ENCODE data around the gene PALLD.
A peak's percentile ranks its signal among the peaks of the same experiment; 100 is the strongest.

DNA sequence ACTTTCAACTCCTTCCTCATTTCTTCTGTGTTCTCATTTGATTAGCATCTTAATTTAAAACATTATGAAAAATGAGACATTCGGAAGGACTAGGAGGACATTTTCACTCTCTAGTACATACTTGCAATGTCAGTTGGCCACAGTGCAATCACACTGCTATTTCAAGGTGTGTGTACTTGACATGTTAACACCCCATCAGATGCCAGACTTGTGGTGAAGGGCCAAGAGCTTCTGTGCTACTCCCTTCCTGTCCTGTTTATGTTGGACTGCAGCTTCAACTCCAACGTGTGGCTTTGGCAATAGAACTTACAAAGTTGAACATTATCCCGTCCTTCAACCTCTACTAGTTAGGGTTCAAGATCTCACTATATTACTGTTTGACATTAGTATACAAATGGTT, 221.0 kb downstream of the PALLD start:
- TF ChIP-seq, protein P1, sequence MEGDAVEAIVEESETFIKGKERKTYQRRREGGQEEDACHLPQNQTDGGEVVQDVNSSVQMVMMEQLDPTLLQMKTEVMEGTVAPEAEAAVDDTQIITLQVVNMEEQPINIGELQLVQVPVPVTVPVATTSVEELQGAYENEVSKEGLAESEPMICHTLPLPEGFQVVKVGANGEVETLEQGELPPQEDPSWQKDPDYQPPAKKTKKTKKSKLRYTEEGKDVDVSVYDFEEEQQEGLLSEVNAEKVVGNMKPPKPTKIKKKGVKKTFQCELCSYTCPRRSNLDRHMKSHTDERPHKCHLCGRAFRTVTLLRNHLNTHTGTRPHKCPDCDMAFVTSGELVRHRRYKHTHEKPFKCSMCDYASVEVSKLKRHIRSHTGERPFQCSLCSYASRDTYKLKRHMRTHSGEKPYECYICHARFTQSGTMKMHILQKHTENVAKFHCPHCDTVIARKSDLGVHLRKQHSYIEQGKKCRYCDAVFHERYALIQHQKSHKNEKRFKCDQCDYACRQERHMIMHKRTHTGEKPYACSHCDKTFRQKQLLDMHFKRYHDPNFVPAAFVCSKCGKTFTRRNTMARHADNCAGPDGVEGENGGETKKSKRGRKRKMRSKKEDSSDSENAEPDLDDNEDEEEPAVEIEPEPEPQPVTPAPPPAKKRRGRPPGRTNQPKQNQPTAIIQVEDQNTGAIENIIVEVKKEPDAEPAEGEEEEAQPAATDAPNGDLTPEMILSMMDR (IDR thresholded peaks at IDR 0.05), result no peak
- TF ChIP-seq POLR2AphosphoS5 (IDR thresholded peaks at IDR 0.05), result peak; percentile 57

Data from gastroesophageal sphincter (tissue), 3 donors.